ENCODE data around the gene ATMIN.

DNA sequence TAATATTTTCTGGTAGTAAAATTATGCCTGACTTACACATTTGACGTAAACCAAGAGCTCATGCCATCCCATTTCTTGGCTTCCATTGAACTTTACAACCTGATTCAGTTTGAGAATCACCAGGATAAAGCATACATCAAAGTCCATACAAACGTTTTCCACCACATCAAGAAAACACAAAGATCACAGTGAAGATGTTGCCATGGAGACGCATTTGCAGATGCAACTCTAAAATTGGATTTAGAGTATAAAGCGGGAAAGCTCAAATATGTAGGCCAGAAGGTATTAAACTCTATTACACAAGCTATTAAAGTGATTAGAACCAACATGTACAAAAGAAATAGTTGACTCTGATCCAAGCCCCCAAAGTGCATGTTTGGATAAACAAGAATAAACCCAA is 31.0 kb downstream of the ATMIN start:
- TF ChIP-seq EZH2 (IDR thresholded peaks at IDR 0.05; ENCODE audit: insufficient read depth, poor library complexity, severe bottlenecking) (no peak), EZH2phosphoT487 (IDR thresholded peaks at IDR 0.05; ENCODE audit: insufficient read depth, low read depth) (no peak)
